ENCODE results near the gene STING1.
A peak's percentile ranks its signal among the peaks of the same experiment; 100 is the strongest.
"Not testable (repeated sequence)": the region's sequence is repeated elsewhere in the genome, so short reads cannot be mapped to it uniquely, and the experiment has no call there.

The STING1 gene

GRCh38 chr5:139482890-139483208 lies 291 bp upstream of the STING1 start:
- not testable (repeated sequence) for H2BK15ac ChIP-seq (replicated peaks; ENCODE audit: low read depth); H3K4me3 ChIP-seq (ENCODE audit: low read length); H3K4me1 ChIP-seq (ENCODE audit: control insufficient read depth, low read depth, low read length); DNase-seq; H2BK120ac ChIP-seq (ENCODE audit: low read depth, low read length); H3K56ac ChIP-seq (ENCODE audit: low read length); H3K23ac ChIP-seq (ENCODE audit: low read length); H2AK5ac ChIP-seq (ENCODE audit: low read length); H4K5ac ChIP-seq (ENCODE audit: low read length); H3K79me1 ChIP-seq (ENCODE audit: low read length); H3K18ac ChIP-seq (ENCODE audit: low read length); H3K9ac ChIP-seq (ENCODE audit: low read length); H4K8ac ChIP-seq (ENCODE audit: low read depth, low read length); H3K27ac ChIP-seq (ENCODE audit: low read depth, low read length); H3K36me3 ChIP-seq (ENCODE audit: control insufficient read depth, insufficient read depth, low read length); H3K79me2 ChIP-seq (ENCODE audit: control insufficient read depth, insufficient read depth, low read length); H3K4me2 ChIP-seq (ENCODE audit: low read length); H3K4ac ChIP-seq (ENCODE audit: low read depth, low read length); H2BK5ac ChIP-seq (ENCODE audit: low read length); H3K27me3 ChIP-seq (ENCODE audit: insufficient read depth, low read length, poor library complexity)
- WGBS (ENCODE audit: extremely low coverage, insufficient coverage, low lambda C conversion rate) = no CpG with 5 or more reads among the region's 6 CpGs

GRCh38 chr5:139481580-139482049 lies 943 bp downstream of the STING1 start:
- no peak overlapping the region for H2AK5ac ChIP-seq (ENCODE audit: low read length)
- WGBS (ENCODE audit: extremely low coverage, insufficient coverage, low lambda C conversion rate) = no CpG with 5 or more reads among the region's 5 CpGs
- H3K23ac ChIP-seq (ENCODE audit: low read length) = no peak overlapping the region
- H3K4ac ChIP-seq (ENCODE audit: low read depth, low read length) = no peak overlapping the region
- no peaks in the 10 kb centered on the region for H3K27me3 ChIP-seq (ENCODE audit: insufficient read depth, low read length, poor library complexity)
- H2BK15ac ChIP-seq (replicated peaks; ENCODE audit: low read depth) = no peak overlapping the region
- no peaks in the 10 kb centered on the region for H3K79me1 ChIP-seq (ENCODE audit: low read length)
- H3K4me2 ChIP-seq (ENCODE audit: low read length) = no peak overlapping the region
- H3K27ac ChIP-seq (ENCODE audit: low read depth, low read length) = no peak overlapping the region
- no peaks in the 10 kb centered on the region for H3K79me2 ChIP-seq (ENCODE audit: control insufficient read depth, insufficient read depth, low read length)
- no peak overlapping the region for H3K9ac ChIP-seq (ENCODE audit: low read length)
- H3K18ac ChIP-seq (ENCODE audit: low read length) = no peak overlapping the region
- no peak overlapping the region for H4K8ac ChIP-seq (ENCODE audit: low read depth, low read length)
- no peak overlapping the region for H3K56ac ChIP-seq (ENCODE audit: low read length)
- H3K4me3 ChIP-seq (ENCODE audit: low read length) = no peak overlapping the region
- no peak for DNase-seq
- no peaks in the 10 kb centered on the region for H3K4me1 ChIP-seq (ENCODE audit: control insufficient read depth, low read depth, low read length)
- H3K36me3 ChIP-seq (ENCODE audit: control insufficient read depth, insufficient read depth, low read length) = no peaks in the 10 kb centered on the region
- no peak overlapping the region for H4K5ac ChIP-seq (ENCODE audit: low read length)
- H2BK120ac ChIP-seq (ENCODE audit: low read depth, low read length) = no peak overlapping the region
- no peak overlapping the region for H2BK5ac ChIP-seq (ENCODE audit: low read length)

DNA sequence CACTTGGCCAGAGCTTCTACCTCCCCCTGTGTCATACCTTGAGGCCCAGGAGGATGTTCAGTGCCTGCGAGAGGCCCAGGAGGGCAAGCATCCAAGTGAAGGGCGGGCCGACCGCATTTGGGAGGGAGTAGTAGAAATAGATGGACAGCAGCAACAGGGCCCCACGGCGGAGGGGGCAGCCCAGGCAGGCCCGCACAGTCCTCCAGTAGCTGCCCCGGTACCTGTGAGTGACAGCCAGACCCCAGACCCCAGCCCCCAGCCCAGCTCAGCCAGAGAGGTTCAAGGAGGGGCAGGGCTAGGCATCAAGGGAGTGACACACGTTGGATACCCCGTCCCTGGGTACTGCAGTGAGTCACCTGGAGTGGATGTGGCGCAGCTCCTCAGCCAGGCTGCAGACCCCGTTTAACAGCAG lies 1.4 kb downstream of the STING1 start:
- no peaks in the 10 kb centered on the region for H3K27me3 ChIP-seq (ENCODE audit: insufficient read depth, low read length, poor library complexity)
- H3K79me2 ChIP-seq (ENCODE audit: control insufficient read depth, insufficient read depth, low read length) = no peaks in the 10 kb centered on the region
- no peak overlapping the region for H3K4me3 ChIP-seq (ENCODE audit: low read length)
- no peak overlapping the region for H2BK120ac ChIP-seq (ENCODE audit: low read depth, low read length)
- no peak overlapping the region for H3K4ac ChIP-seq (ENCODE audit: low read depth, low read length)
- H3K23ac ChIP-seq (ENCODE audit: low read length) = no peak overlapping the region
- H3K79me1 ChIP-seq (ENCODE audit: low read length) = no peaks in the 10 kb centered on the region
- H3K9ac ChIP-seq (ENCODE audit: low read length) = no peak overlapping the region
- no peak overlapping the region for H3K4me2 ChIP-seq (ENCODE audit: low read length)
- no peak overlapping the region for H3K18ac ChIP-seq (ENCODE audit: low read length)
- no peak overlapping the region for H4K8ac ChIP-seq (ENCODE audit: low read depth, low read length)
- H2BK5ac ChIP-seq (ENCODE audit: low read length) = no peak overlapping the region
- H3K27ac ChIP-seq (ENCODE audit: low read depth, low read length) = no peak overlapping the region
- DNase-seq = no peak
- H3K56ac ChIP-seq (ENCODE audit: low read length) = peak overlapping the region; percentile 15
- WGBS (ENCODE audit: extremely low coverage, insufficient coverage, low lambda C conversion rate) = no CpG with 5 or more reads among the region's 12 CpGs
- no peaks in the 10 kb centered on the region for H3K4me1 ChIP-seq (ENCODE audit: control insufficient read depth, low read depth, low read length)
- no peak overlapping the region for H2AK5ac ChIP-seq (ENCODE audit: low read length)
- H4K5ac ChIP-seq (ENCODE audit: low read length) = no peak overlapping the region
- H3K36me3 ChIP-seq (ENCODE audit: control insufficient read depth, insufficient read depth, low read length) = no peaks in the 10 kb centered on the region
- H2BK15ac ChIP-seq (replicated peaks; ENCODE audit: low read depth) = no peak overlapping the region

GRCh38 chr5:139479729-139480128 lies 2.8 kb downstream of the STING1 start:
- WGBS (ENCODE audit: extremely low coverage, insufficient coverage, low lambda C conversion rate) = no CpG with 5 or more reads among the region's 4 CpGs
- not testable (repeated sequence) for H2BK5ac ChIP-seq (ENCODE audit: low read length)

GRCh38 chr5:139478657-139479423 lies 3.7 kb downstream of the STING1 start:
- peak; percentile 69 for DNase-seq
- not testable (repeated sequence) for H3K4me3 ChIP-seq (ENCODE audit: low read length)

More at GRCh38 chr5:139479729-139480128, 2.8 kb downstream of the STING1 start:
- not testable (repeated sequence) for H4K8ac ChIP-seq (ENCODE audit: low read depth, low read length); H3K18ac ChIP-seq (ENCODE audit: low read length); H3K23ac ChIP-seq (ENCODE audit: low read length); H3K4me3 ChIP-seq (ENCODE audit: low read length); H3K79me2 ChIP-seq (ENCODE audit: control insufficient read depth, insufficient read depth, low read length); H2BK120ac ChIP-seq (ENCODE audit: low read depth, low read length); H2BK15ac ChIP-seq (replicated peaks; ENCODE audit: low read depth); H3K4me1 ChIP-seq (ENCODE audit: control insufficient read depth, low read depth, low read length); H3K27ac ChIP-seq (ENCODE audit: low read depth, low read length); H3K56ac ChIP-seq (ENCODE audit: low read length); H3K36me3 ChIP-seq (ENCODE audit: control insufficient read depth, insufficient read depth, low read length); H3K27me3 ChIP-seq (ENCODE audit: insufficient read depth, low read length, poor library complexity); H2AK5ac ChIP-seq (ENCODE audit: low read length); H3K79me1 ChIP-seq (ENCODE audit: low read length); H3K9ac ChIP-seq (ENCODE audit: low read length); H3K4ac ChIP-seq (ENCODE audit: low read depth, low read length); DNase-seq; H3K4me2 ChIP-seq (ENCODE audit: low read length); H4K5ac ChIP-seq (ENCODE audit: low read length)

More at GRCh38 chr5:139478657-139479423, 3.7 kb downstream of the STING1 start:
- not testable (repeated sequence) for H3K4me2 ChIP-seq (ENCODE audit: low read length); H3K9ac ChIP-seq (ENCODE audit: low read length); H2BK5ac ChIP-seq (ENCODE audit: low read length); H2BK15ac ChIP-seq (replicated peaks; ENCODE audit: low read depth); H3K79me1 ChIP-seq (ENCODE audit: low read length); H4K8ac ChIP-seq (ENCODE audit: low read depth, low read length); H2AK5ac ChIP-seq (ENCODE audit: low read length); H3K36me3 ChIP-seq (ENCODE audit: control insufficient read depth, insufficient read depth, low read length); H3K56ac ChIP-seq (ENCODE audit: low read length); H3K4me1 ChIP-seq (ENCODE audit: control insufficient read depth, low read depth, low read length); H3K27me3 ChIP-seq (ENCODE audit: insufficient read depth, low read length, poor library complexity); H3K79me2 ChIP-seq (ENCODE audit: control insufficient read depth, insufficient read depth, low read length); H3K27ac ChIP-seq (ENCODE audit: low read depth, low read length); H2BK120ac ChIP-seq (ENCODE audit: low read depth, low read length); H3K23ac ChIP-seq (ENCODE audit: low read length); H3K4ac ChIP-seq (ENCODE audit: low read depth, low read length); H3K18ac ChIP-seq (ENCODE audit: low read length); H4K5ac ChIP-seq (ENCODE audit: low read length)
- WGBS (ENCODE audit: extremely low coverage, insufficient coverage, low lambda C conversion rate) = no CpG with 5 or more reads among the region's 9 CpGs
